Panc1 (cell line): ENCODE measurements around the gene CUEDC1. TPM values are rescaled to one million over a fixed set of nuclear protein-coding genes. Genes with fewer than 3 reads are reported as not detected.
A peak's percentile ranks its signal among the peaks of the same experiment; 100 is the strongest.
"Not testable (repeated sequence)": the region's sequence is repeated elsewhere in the genome, so short reads cannot be mapped to it uniquely, and the experiment has no call there.

ENCODE experiments used
- ATAC-seq: fragments of 200-7000 bp; cut with Tn5 transposase; 2 replicates; pipeline ENCODE4 v1.9.1; 2020; ENCODE audit warnings: mild to moderate bottlenecking, moderate library complexity
- BruUV-seq: library from RNA; stranded (reverse); fragments of 400-500 nt; replicated peaks from 2 replicates; lab custom pipeline; 2021; lab: Mats Ljungman, UMichigan
- CTCF ChIA-PET: fragments of 300-600 bp; sonication (Branson Sonifier 250); formaldehyde crosslinking; loops from one replicate; lab custom pipeline; 2022; ENCODE audit warnings: antibody characterized with exemption; lab: Charles Lee
- POLR2A ChIA-PET: fragments of 300-600 bp; sonication (Branson Sonifier 250); formaldehyde crosslinking; loops from one replicate; lab custom pipeline; 2022; ENCODE audit warnings: antibody characterized with exemption; lab: Charles Lee
- DNase-seq: peaks from one replicate; pipeline ENCODE4 v3.0.0-alpha.2; 2010; ENCODE audit warnings: low read depth, low spot score
- H3K27ac ChIP-seq: 2 replicates; pipeline ENCODE4 v1.5.1; 2011; ENCODE audit warnings: mild to moderate bottlenecking, low read length, inconsistent platforms
- H3K27me3 ChIP-seq: fragments of 200-500 bp; sonication (Bioruptor generic); 2 replicates; pipeline ENCODE4 v1.6.0; 2014; ENCODE audit warnings: low read length, inconsistent platforms; ENCODE audit not compliant: control insufficient read depth, insufficient read depth
- H3K36me3 ChIP-seq: fragments of 200-500 bp; sonication (Bioruptor generic); 2 replicates; pipeline ENCODE4 v1.5.1; 2014; ENCODE audit warnings: inconsistent platforms, mild to moderate bottlenecking, low read length, moderate library complexity; ENCODE audit not compliant: control insufficient read depth, insufficient read depth
- H3K4me1 ChIP-seq: 2 replicates; pipeline ENCODE4 v1.5.1; 2011; ENCODE audit warnings: inconsistent platforms, mild to moderate bottlenecking, low read length, moderate library complexity; ENCODE audit not compliant: control insufficient read depth, insufficient read depth
- H3K4me3 ChIP-seq, 2 experiments: 2 replicates each; pipeline ENCODE4 v1.5.1; 2011 to 2012; ENCODE audit warnings: low read depth in 2 of 2, low read length in 2 of 2, mild to moderate bottlenecking in 2 of 2, inconsistent platforms in 1 of 2, moderate library complexity in 1 of 2
- H3K9me3 ChIP-seq: fragments of 200-500 bp; sonication (Bioruptor generic); 2 replicates; pipeline ENCODE4 v1.5.1; 2014; ENCODE audit warnings: low read depth, mild to moderate bottlenecking, inconsistent platforms, low read length, moderate library complexity; ENCODE audit not compliant: control insufficient read depth, insufficient read depth
- CTCF ChIP-seq: fragments of 450-650 bp; IDR thresholded peaks from 2 replicates; pipeline ENCODE4 v1.5.1; 2017; ENCODE audit warnings: mild to moderate bottlenecking
- POLR2AphosphoS5 ChIP-seq: IDR thresholded peaks from 2 replicates; pipeline ENCODE4 v1.6.1; 2012; ENCODE audit warnings: mild to moderate bottlenecking, low read depth, low read length, moderate library complexity
- REST ChIP-seq, 2 experiments: IDR thresholded peaks; 2 replicates each; pipeline ENCODE4 v1.6.1; 2011 to 2012; ENCODE audit warnings: low read depth in 2 of 2, control low read depth in 1 of 2, low read length in 1 of 2, mild to moderate bottlenecking in 1 of 2, moderate library complexity in 1 of 2; ENCODE audit not compliant: insufficient read depth in 1 of 2
- SIN3A ChIP-seq: IDR thresholded peaks from 2 replicates; pipeline ENCODE4 v1.6.1; 2012; ENCODE audit warnings: low read depth, mild to moderate bottlenecking, low read length, moderate library complexity, borderline replicate concordance; ENCODE audit not compliant: insufficient read depth
- TCF7L2 ChIP-seq: IDR thresholded peaks from 2 replicates; pipeline ENCODE4 v1.6.1; 2011; ENCODE audit warnings: mild to moderate bottlenecking, low read depth, low read length, inconsistent platforms
- in situ Hi-C: cut with HindIII; loops from 2 replicates; pipeline ENCODE4 v1.10.0; 2016; ENCODE audit warnings: low sequenced_read_pairs, low pct_unique_long_range_greater_than_20kb
- intact Hi-C: fragments of 100-400 bp; cut with micrococcal nuclease; formaldehyde crosslinking; loops from one replicate; pipeline ENCODE4 v1.10.0; 2022; ENCODE audit not compliant: unreplicated experiment
- total RNA-seq: library from RNA; stranded (reverse); gene quantifications from one replicate; pipeline ENCODE4 v1.2.1, GENCODE V29; 2021; ENCODE audit not compliant: unreplicated experiment

CUEDC1 gene
- total RNA-seq, 1 experiment from 2014 or later = 103 TPM

GRCh38 chr17:57975044-57975443 is 19.8 kb upstream of the CUEDC1 start:
- POLR2A ChIA-PET = no interaction called here
- H3K36me3 ChIP-seq = peaks cover 32% of the 10 kb centered on the region
- no peak overlapping the region for H3K27ac ChIP-seq
- H3K9me3 ChIP-seq = no peaks in the 10 kb centered on the region
- no peaks in the 10 kb centered on the region for H3K4me1 ChIP-seq
- in situ Hi-C loops = no loop called here
- H3K4me3 ChIP-seq = no peak overlapping the region
- DNase-seq = no peak
- no TSS peak for BruUV-seq
- TF ChIP-seq POLR2AphosphoS5 = no peak
- TF ChIP-seq CTCF = no peak
- no peak for TF ChIP-seq TCF7L2
- no peak for TF ChIP-seq REST (IDR thresholded peaks at IDR 0.05; ENCODE audit: insufficient read depth in 1 of 2, low read depth in 2 of 2, low read length in 1 of 2)
- TF ChIP-seq SIN3A = no peak
- H3K27me3 ChIP-seq = no peaks in the 10 kb centered on the region
- CTCF ChIA-PET = no interaction called here
- no peak for ATAC-seq
- intact Hi-C loops = no loop called here

DNA sequence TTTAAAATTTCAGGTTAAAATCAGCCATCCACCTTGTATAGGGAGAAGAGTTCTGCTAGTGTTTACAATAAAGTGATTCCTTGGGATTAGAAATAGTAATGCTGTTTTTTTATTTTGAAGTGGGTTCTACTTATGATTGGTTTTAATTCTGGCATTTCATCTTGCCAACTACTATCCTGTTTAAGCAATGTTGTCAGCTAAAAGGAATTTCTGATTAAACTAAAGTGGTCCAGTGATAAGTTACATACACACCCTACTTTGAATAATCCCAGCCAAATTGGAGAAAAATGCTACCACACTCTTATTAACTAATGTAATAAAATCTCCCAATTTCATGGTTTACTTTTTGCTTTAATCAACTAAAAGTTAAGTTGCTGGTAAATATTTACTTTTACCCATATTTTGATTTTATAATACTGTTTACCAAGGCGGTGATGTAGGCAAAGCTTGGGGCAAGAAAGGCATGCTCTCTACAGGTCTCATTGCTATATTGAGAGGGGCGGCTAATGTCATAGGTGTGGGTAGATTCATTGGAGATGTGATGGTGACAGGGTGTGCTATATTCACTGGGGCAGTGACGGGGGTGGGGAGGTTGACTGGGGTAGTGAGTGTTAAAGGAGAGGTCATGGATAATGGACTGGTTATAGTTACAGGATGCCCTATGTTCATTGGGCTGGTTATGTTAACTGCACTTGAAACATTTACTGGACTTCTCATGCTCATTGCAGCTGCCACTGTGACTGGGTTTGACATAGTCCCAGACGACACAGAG is 19.0 kb upstream of the CUEDC1 start:
- intact Hi-C loops, in situ Hi-C loops, H3K4me1 ChIP-seq, H3K27ac ChIP-seq, DNase-seq, CTCF ChIA-PET, H3K4me3 ChIP-seq, H3K27me3 ChIP-seq, H3K9me3 ChIP-seq: not testable (repeated sequence)
- 0 out of 2 replicates have a peak, but pooled peaks have one; percentile 7 for ATAC-seq
- BruUV-seq = TSS peak; percentile 46
- peaks cover 27% of the 10 kb centered on the region for H3K36me3 ChIP-seq
- POLR2A ChIA-PET = interaction anchor here (0.6 kb wide), 1 partner anchor 16 kb away, joined by 11 read pairs; no protein-coding TSS in a partner anchor

DNA sequence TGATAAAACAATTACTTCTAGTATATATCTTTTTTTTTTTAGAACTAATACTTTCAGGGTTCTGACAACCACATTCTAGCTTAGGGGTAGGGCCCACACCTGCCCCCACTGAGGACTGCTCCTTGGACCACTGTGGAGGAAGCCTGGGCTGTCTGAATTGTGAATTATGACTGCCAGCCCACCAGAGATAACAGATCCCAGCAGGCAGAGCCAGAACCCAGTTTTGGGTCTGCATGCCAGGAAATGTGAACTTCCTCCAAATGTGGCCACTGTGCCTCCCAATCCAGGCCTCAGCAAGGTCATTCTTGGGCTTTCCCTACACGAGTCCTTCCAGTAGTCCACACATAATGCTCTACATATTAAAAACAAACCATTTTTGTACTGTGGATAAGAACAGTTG is 16.9 kb upstream of the CUEDC1 start:
- no peaks in the 10 kb centered on the region for H3K27me3 ChIP-seq
- TF ChIP-seq TCF7L2 = no peak
- TF ChIP-seq REST (IDR thresholded peaks at IDR 0.05; ENCODE audit: insufficient read depth in 1 of 2, low read depth in 2 of 2, low read length in 1 of 2) = no peak
- TF ChIP-seq POLR2AphosphoS5 = no peak
- TF ChIP-seq SIN3A = no peak
- TF ChIP-seq CTCF = no peak
- ChIA-PET CTCF (no interaction called here), POLR2A (no interaction called here)
- no peak for DNase-seq
- H3K9me3 ChIP-seq = no peaks in the 10 kb centered on the region
- peaks cover 18% of the 10 kb centered on the region for H3K36me3 ChIP-seq
- BruUV-seq = no TSS peak
- no peak for ATAC-seq
- intact Hi-C loops = no loop called here
- H3K27ac ChIP-seq = no peak overlapping the region
- H3K4me1 ChIP-seq = no peaks in the 10 kb centered on the region
- in situ Hi-C loops = no loop called here
- H3K4me3 ChIP-seq = no peak overlapping the region
